Mesenchymal stem cell (in vitro differentiated cells and primary cell): ENCODE data around the gene SYNJ1.

ENCODE experiments used
- DNase-seq: peaks from one replicate; pipeline ENCODE4 v3.0.0-alpha.2; 2013
- H2AFZ ChIP-seq: one replicate; pipeline ENCODE4 v1.6.1; 2013; ENCODE audit warnings: low read depth, mild to moderate bottlenecking, control low read depth, inconsistent platforms, low read length, moderate library complexity
- H2AK5ac ChIP-seq: 2 replicates; pipeline ENCODE4 v1.6.1; 2013; ENCODE audit warnings: low read length, moderate library complexity, mild to moderate bottlenecking, inconsistent platforms; ENCODE audit not compliant: severe bottlenecking
- H2BK120ac ChIP-seq: one replicate; pipeline ENCODE4 v1.6.1; 2013; ENCODE audit warnings: low read depth, mild to moderate bottlenecking, inconsistent platforms, low read length, moderate library complexity
- H2BK12ac ChIP-seq, 2 experiments: one replicate each; pipeline ENCODE4 v1.6.1; 2013; ENCODE audit warnings: inconsistent platforms in 2 of 2, low read length in 2 of 2, mild to moderate bottlenecking in 2 of 2, moderate library complexity in 2 of 2, control low read depth in 1 of 2
- H2BK15ac ChIP-seq: one replicate; pipeline ENCODE4 v1.6.1; 2013; ENCODE audit warnings: mild to moderate bottlenecking, low read depth, inconsistent platforms; ENCODE audit not compliant: poor library complexity, severe bottlenecking
- H2BK5ac ChIP-seq: 2 replicates; pipeline ENCODE4 v1.6.1; 2013; ENCODE audit warnings: low read depth, mild to moderate bottlenecking, low read length, control low read depth, inconsistent platforms; ENCODE audit not compliant: poor library complexity, severe bottlenecking
- H3K14ac ChIP-seq, 2 experiments: one replicate each; pipeline ENCODE4 v1.6.1; 2013; ENCODE audit warnings: inconsistent platforms in 2 of 2, low read length in 2 of 2, control low read depth in 1 of 2, mild to moderate bottlenecking in 1 of 2, moderate library complexity in 1 of 2
- H3K18ac ChIP-seq, 2 experiments: one replicate each; pipeline ENCODE4 v1.6.1; 2013; ENCODE audit warnings: inconsistent platforms in 2 of 2, low read length in 2 of 2, control low read depth in 1 of 2, low read depth in 1 of 2, mild to moderate bottlenecking in 1 of 2
- H3K23ac ChIP-seq, 2 experiments: one replicate each; pipeline ENCODE4 v1.6.1; 2013; ENCODE audit warnings: inconsistent platforms in 2 of 2, low read length in 2 of 2, mild to moderate bottlenecking in 2 of 2, moderate library complexity in 2 of 2, control low read depth in 1 of 2
- H3K27ac ChIP-seq: 2 replicates; pipeline ENCODE4 v1.5.1; 2013; ENCODE audit warnings: mild to moderate bottlenecking, moderate library complexity, low read length, control low read depth, inconsistent platforms; ENCODE audit not compliant: poor library complexity, severe bottlenecking
- H3K27me3 ChIP-seq, 2 experiments: 2 replicates each; pipeline versions ENCODE4 v1.6.1 to v1.7.0; 2013; ENCODE audit warnings: low read length in 2 of 2, mild to moderate bottlenecking in 2 of 2, moderate library complexity in 2 of 2, control low read depth in 1 of 2, inconsistent platforms in 1 of 2; ENCODE audit not compliant: control insufficient read depth in 1 of 2, insufficient read depth in 1 of 2
- H3K36me3 ChIP-seq, 2 experiments: 2 replicates each; pipeline versions ENCODE4 v1.6.1 to v1.7.0; 2013; ENCODE audit warnings: low read length in 2 of 2, control low read depth in 1 of 2, inconsistent platforms in 1 of 2, low read depth in 1 of 2, mild to moderate bottlenecking in 1 of 2; ENCODE audit not compliant: insufficient read depth in 2 of 2, control insufficient read depth in 1 of 2
- H3K4ac ChIP-seq, 2 experiments: one replicate each; pipeline ENCODE4 v1.6.1; 2013; ENCODE audit warnings: inconsistent platforms in 2 of 2, low read length in 2 of 2, mild to moderate bottlenecking in 2 of 2, moderate library complexity in 2 of 2, control low read depth in 1 of 2, low read depth in 1 of 2
- H3K4me1 ChIP-seq: 2 replicates; pipeline ENCODE4 v1.6.1; 2013; ENCODE audit warnings: low read depth, low read length, control low read depth; ENCODE audit not compliant: control insufficient read depth, insufficient read depth
- H3K4me2 ChIP-seq: 2 replicates; pipeline ENCODE4 v1.6.1; 2013; ENCODE audit warnings: low read length, mild to moderate bottlenecking, inconsistent platforms; ENCODE audit not compliant: poor library complexity, severe bottlenecking
- H3K4me3 ChIP-seq, 2 experiments: 2 replicates each; pipeline versions ENCODE4 v1.5.1 to v1.7.0; 2013; ENCODE audit warnings: low read length in 2 of 2, mild to moderate bottlenecking in 2 of 2, control low read depth in 1 of 2, low read depth in 1 of 2; ENCODE audit not compliant: insufficient read depth in 1 of 2
- H3K79me1 ChIP-seq: replicated peaks from 2 replicates; pipeline ENCODE4 v1.6.1; 2013; ENCODE audit warnings: mild to moderate bottlenecking, control low read depth, low read length, inconsistent platforms; ENCODE audit not compliant: poor library complexity, severe bottlenecking
- H3K9ac ChIP-seq: 2 replicates; pipeline ENCODE4 v1.7.0; 2013; ENCODE audit warnings: mild to moderate bottlenecking, low read length, moderate library complexity
- H3K9me3 ChIP-seq: 2 replicates; pipeline ENCODE4 v1.7.0; 2013; ENCODE audit warnings: mild to moderate bottlenecking, low read length; ENCODE audit not compliant: control insufficient read depth
- H4K8ac ChIP-seq: one replicate; pipeline ENCODE4 v1.6.1; 2013; ENCODE audit warnings: inconsistent platforms, mild to moderate bottlenecking, low read length, moderate library complexity
- H4K91ac ChIP-seq: one replicate; pipeline ENCODE4 v1.6.1; 2013; ENCODE audit warnings: mild to moderate bottlenecking, low read length, inconsistent platforms
- WGBS: methylation state at CpG from one replicate; pipeline ENCODE4 v1.1.7; 2013; ENCODE audit warnings: mixed read lengths; 5-methylcytosine and 5-hydroxymethylcytosine counted together

The SYNJ1 gene

DNA sequence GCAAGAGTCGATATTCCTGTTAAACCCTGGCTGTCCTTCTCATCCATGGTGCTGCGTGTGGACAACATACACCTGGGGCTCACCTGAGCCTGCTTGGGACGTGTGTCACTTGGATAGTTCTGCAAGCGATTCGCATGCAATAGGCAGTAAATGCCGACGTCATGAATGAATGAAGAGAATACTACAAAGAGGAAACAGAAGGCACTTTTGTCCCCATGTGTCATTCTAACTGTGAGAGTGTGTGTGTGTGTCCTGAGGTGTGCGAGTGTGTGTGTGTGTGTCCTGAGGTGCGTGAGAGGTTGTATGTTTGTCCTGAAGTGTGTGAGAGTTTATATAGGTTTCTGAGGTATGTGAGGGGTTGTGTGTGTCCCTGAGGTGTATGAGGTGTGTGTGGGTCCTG is 141.8 kb downstream of the SYNJ1 start:
- DNase-seq: no peak
- no peak overlapping the region for H3K14ac ChIP-seq
- no peak overlapping the region for H3K9ac ChIP-seq
- no peak overlapping the region for H4K8ac ChIP-seq
- H3K27me3 ChIP-seq: peaks cover 34 to 41% of the 10 kb centered on the region in 2 experiments
- no peak overlapping the region for H2BK120ac ChIP-seq
- H2AK5ac ChIP-seq: no peak overlapping the region
- H3K79me1 ChIP-seq: no peaks in the 10 kb centered on the region
- H3K4me1 ChIP-seq: peaks cover 3% of the 10 kb centered on the region
- no peak overlapping the region for H3K27ac ChIP-seq
- H3K4me3 ChIP-seq: no peak overlapping the region
- no peak overlapping the region for H3K18ac ChIP-seq
- no peak overlapping the region for H2BK15ac ChIP-seq
- H4K91ac ChIP-seq: no peak overlapping the region
- H2BK12ac ChIP-seq: no peak overlapping the region
- H3K36me3 ChIP-seq: no peaks in the 10 kb centered on the region
- 86% methylated on average over 9 of the region's 9 CpGs for WGBS
- H2BK5ac ChIP-seq: no peak overlapping the region
- no peaks in the 10 kb centered on the region for H3K9me3 ChIP-seq
- H2AFZ ChIP-seq: no peak overlapping the region
- no peak overlapping the region for H3K4ac ChIP-seq
- no peak overlapping the region for H3K23ac ChIP-seq
- H3K4me2 ChIP-seq: no peak overlapping the region

DNA sequence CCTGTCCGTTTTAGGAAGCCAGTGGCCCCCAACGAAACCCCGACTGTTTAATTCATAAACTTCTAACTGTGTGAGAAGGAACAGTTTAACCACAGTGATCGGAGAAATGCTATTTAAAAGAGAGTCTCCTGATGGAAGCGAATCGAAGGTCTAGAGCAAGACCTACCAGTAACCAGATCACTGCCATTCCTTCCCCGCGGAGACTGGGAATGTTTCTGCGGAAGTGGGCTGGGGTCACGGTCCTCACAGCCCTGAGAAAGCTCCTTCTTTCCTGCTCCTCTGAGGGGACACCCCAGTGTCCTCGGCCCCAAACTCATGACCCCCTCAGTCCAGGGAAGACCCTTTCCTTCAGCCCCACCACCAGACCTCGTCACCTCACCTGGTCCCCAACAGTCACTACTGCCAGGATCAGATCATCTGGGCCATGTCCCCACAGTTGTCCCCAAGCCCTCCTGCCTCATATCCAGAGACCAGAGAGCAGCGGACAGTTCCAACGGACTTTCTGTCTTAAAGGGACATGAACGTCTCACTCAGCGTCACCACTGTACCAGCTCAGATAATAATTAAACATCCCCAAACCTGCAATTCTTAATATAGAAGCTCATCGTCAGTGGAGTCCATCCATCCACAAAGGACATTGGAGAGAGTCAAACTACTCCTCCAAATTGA is 142.6 kb downstream of the SYNJ1 start, which contains the start of gene TCP10L:
Gene TCP10L (minus strand): TSS at position 482 of the 669 bp plus-strand sequence. CDS start 1,219 bp downstream, outside the sequence.
- H3K18ac ChIP-seq: no peak within 1 kb of the TSS
- H3K23ac ChIP-seq: no peak within 1 kb of the TSS
- H3K79me1 ChIP-seq: no peaks in the 10 kb centered on the region
- no peak within 1 kb of the TSS for H2BK5ac ChIP-seq
- H2AFZ ChIP-seq: no peak within 1 kb of the TSS
- no peak within 1 kb of the TSS for H2AK5ac ChIP-seq
- no peak within 1 kb of the TSS for H3K4me3 ChIP-seq
- peaks cover 41 to 46% of the 10 kb centered on the region in 2 experiments for H3K27me3 ChIP-seq
- no peak within 1 kb of the TSS for H2BK12ac ChIP-seq
- 84% methylated on average over 17 of the region's 17 CpGs for WGBS
- no peak within 1 kb of the TSS for H4K8ac ChIP-seq
- no peaks in the 10 kb centered on the region for H3K9me3 ChIP-seq
- no peaks in the 10 kb centered on the region for H3K36me3 ChIP-seq
- no peak within 1 kb of the TSS for H2BK15ac ChIP-seq
- H3K27ac ChIP-seq: no peak within 1 kb of the TSS
- DNase-seq: no peak
- no peak within 1 kb of the TSS for H3K4ac ChIP-seq
- no peak within 1 kb of the TSS for H3K4me2 ChIP-seq
- H3K4me1 ChIP-seq: peaks cover 3% of the 10 kb centered on the region
- H3K14ac ChIP-seq: peak within 1 kb of the TSS in 1 of 2 experiments; percentile 26
- H3K9ac ChIP-seq: no peak within 1 kb of the TSS
- H4K91ac ChIP-seq: no peak within 1 kb of the TSS
- H2BK120ac ChIP-seq: no peak within 1 kb of the TSS

DNA sequence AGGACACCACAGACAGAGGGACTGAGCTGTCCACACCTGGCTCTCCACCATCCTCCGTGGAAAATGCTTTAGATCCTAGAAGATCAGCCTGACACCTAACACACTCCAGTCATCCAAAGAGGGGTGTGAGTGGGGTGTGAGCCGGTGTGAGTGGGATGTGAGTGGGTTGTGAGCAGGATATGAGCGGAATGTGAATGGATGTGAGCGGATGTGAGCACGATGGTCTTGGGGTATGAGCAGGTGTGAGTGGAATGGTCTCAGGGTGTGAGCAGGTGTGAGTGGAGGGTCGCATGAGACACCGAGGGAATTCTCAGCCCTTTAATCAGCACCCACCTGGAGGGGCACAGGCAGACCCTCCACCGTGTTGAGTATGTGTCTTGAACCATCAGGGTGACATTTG is 143.3 kb downstream of the SYNJ1 start:
- H2BK12ac ChIP-seq: no peak overlapping the region
- no peak overlapping the region for H3K18ac ChIP-seq
- H2BK5ac ChIP-seq: no peak overlapping the region
- peaks cover 42 to 51% of the 10 kb centered on the region in 2 experiments for H3K27me3 ChIP-seq
- H4K91ac ChIP-seq: no peak overlapping the region
- WGBS: 95% methylated on average over 7 of the region's 8 CpGs
- no peaks in the 10 kb centered on the region for H3K79me1 ChIP-seq
- no peak overlapping the region for H3K23ac ChIP-seq
- H2BK120ac ChIP-seq: no peak overlapping the region
- peak overlapping the region in 1 of 2 experiments; percentile 26 for H3K14ac ChIP-seq
- no peak overlapping the region for H3K27ac ChIP-seq
- no peak overlapping the region for H3K9ac ChIP-seq
- H2AFZ ChIP-seq: no peak overlapping the region
- H3K4me2 ChIP-seq: no peak overlapping the region
- no peak overlapping the region for H4K8ac ChIP-seq
- no peak overlapping the region for H3K4ac ChIP-seq
- peaks cover 3% of the 10 kb centered on the region for H3K4me1 ChIP-seq
- no peak overlapping the region for H3K4me3 ChIP-seq
- DNase-seq: no peak
- H2AK5ac ChIP-seq: no peak overlapping the region
- H3K36me3 ChIP-seq: no peaks in the 10 kb centered on the region
- no peaks in the 10 kb centered on the region for H3K9me3 ChIP-seq
- no peak overlapping the region for H2BK15ac ChIP-seq

DNA sequence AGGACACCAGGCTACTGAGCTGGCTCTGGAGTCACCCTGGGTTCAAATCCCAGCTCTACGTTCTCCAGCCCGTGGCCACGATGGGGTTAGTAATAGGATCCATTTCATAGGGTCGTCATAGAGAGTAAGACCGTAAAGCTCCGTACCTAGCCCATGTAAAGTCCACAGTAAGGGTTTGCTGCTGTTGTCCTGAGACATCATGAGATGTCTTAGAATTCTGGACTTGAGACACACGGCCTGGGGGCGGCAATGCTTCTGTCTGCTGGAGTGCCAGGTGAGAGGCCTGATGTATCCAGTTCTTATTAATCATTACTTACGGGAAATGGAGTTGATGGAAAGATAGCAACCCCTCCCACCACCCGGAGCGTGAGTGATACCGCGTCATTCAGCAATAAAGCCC is 146.1 kb downstream of the SYNJ1 start:
- H3K9ac ChIP-seq: no peak overlapping the region
- no peak overlapping the region for H2BK15ac ChIP-seq
- H3K36me3 ChIP-seq: no peaks in the 10 kb centered on the region
- 90% methylated on average over 13 of the region's 13 CpGs for WGBS
- no peak overlapping the region for H3K4me2 ChIP-seq
- no peak overlapping the region for H2BK12ac ChIP-seq
- H4K91ac ChIP-seq: no peak overlapping the region
- H2AK5ac ChIP-seq: no peak overlapping the region
- H3K27ac ChIP-seq: no peak overlapping the region
- no peak overlapping the region for H2BK5ac ChIP-seq
- H3K4me1 ChIP-seq: peaks cover 4% of the 10 kb centered on the region
- H3K14ac ChIP-seq: no peak overlapping the region
- H2BK120ac ChIP-seq: no peak overlapping the region
- H2AFZ ChIP-seq: no peak overlapping the region
- H3K27me3 ChIP-seq: peaks cover 40 to 58% of the 10 kb centered on the region in 2 experiments
- H3K18ac ChIP-seq: no peak overlapping the region
- no peak for DNase-seq
- H3K9me3 ChIP-seq: no peaks in the 10 kb centered on the region
- H4K8ac ChIP-seq: no peak overlapping the region
- H3K23ac ChIP-seq: no peak overlapping the region
- no peak overlapping the region for H3K4me3 ChIP-seq
- no peak overlapping the region for H3K4ac ChIP-seq
- H3K79me1 ChIP-seq: no peaks in the 10 kb centered on the region
